HepG2 (cell line): ENCODE results near the gene ARHGAP22. TPM values are rescaled to one million over a fixed set of nuclear protein-coding genes. Genes with fewer than 3 reads are reported as not detected.
A peak's percentile ranks its signal among the peaks of the same experiment; 100 is the strongest.

Experiments
- ATF1 ChIP-seq: IDR thresholded peaks from 2 replicates; pipeline ENCODE4 v1.6.1; 2016; ENCODE audit warnings: mild to moderate bottlenecking, control low read depth
- CBX5 ChIP-seq: sonication (generic); formaldehyde crosslinking; IDR thresholded peaks from 2 replicates; pipeline ENCODE4 v1.4.0; 2020; ENCODE audit warnings: missing genetic modification reagents, borderline replicate concordance
- ESRRA ChIP-seq: sonication (generic); formaldehyde crosslinking; IDR thresholded peaks from 2 replicates; pipeline ENCODE4 v1.5.1; 2020; ENCODE audit warnings: mild to moderate bottlenecking, low read depth, missing genetic modification reagents
- ETV5 ChIP-seq: IDR thresholded peaks from 2 replicates; pipeline ENCODE4 v1.6.1; 2018; ENCODE audit warnings: missing biosample characterization, missing genetic modification reagents, inconsistent platforms, borderline replicate concordance
- FOXA3 ChIP-seq: IDR thresholded peaks from 2 replicates; pipeline ENCODE4 v1.6.1; 2016; ENCODE audit warnings: missing genetic modification reagents, missing compliant biosample characterization
- FOXO1 ChIP-seq: sonication (generic); formaldehyde crosslinking; IDR thresholded peaks from 2 replicates; pipeline ENCODE4 v1.4.0; 2020; ENCODE audit warnings: missing genetic modification reagents
- HDAC1 ChIP-seq: sonication (generic); formaldehyde crosslinking; IDR thresholded peaks from 2 replicates; pipeline ENCODE4 v1.5.1; 2020; ENCODE audit warnings: mild to moderate bottlenecking, missing genetic modification reagents
- HHEX ChIP-seq: IDR thresholded peaks from 2 replicates; pipeline ENCODE4 v1.6.1; 2016; ENCODE audit warnings: control low read depth
- HNF4A ChIP-seq: sonication (generic); formaldehyde crosslinking; IDR thresholded peaks from 2 replicates; pipeline ENCODE4 v1.4.0; 2020; ENCODE audit warnings: missing genetic modification reagents
- HNF4G ChIP-seq, 2 experiments: sonication (generic) in 1 of 2; formaldehyde crosslinking in 1 of 2; IDR thresholded peaks; 2 replicates each; pipeline versions ENCODE4 v1.4.0 to v1.6.1; 2011 to 2020; ENCODE audit warnings: borderline replicate concordance in 2 of 2, low read depth in 2 of 2, mild to moderate bottlenecking in 2 of 2, low read length in 1 of 2, missing genetic modification reagents in 1 of 2, moderate library complexity in 1 of 2
- HNRNPLL ChIP-seq: fragments of 200-400 bp; formaldehyde crosslinking; IDR thresholded peaks from 2 replicates; pipeline ENCODE4 v1.6.1; 2017; ENCODE audit warnings: mild to moderate bottlenecking, low read depth, low read length; ENCODE audit not compliant: poor library complexity, severe bottlenecking
- JUNB ChIP-seq: sonication (generic); formaldehyde crosslinking; IDR thresholded peaks from 2 replicates; pipeline ENCODE4 v1.8.0; 2022; ENCODE audit warnings: missing genetic modification reagents, mild to moderate bottlenecking, borderline replicate concordance
- KDM1A ChIP-seq: IDR thresholded peaks from 2 replicates; pipeline ENCODE4 v1.6.1; 2016; ENCODE audit warnings: missing compliant biosample characterization
- KDM4B ChIP-seq: sonication (generic); formaldehyde crosslinking; IDR thresholded peaks from 2 replicates; pipeline ENCODE4 v1.4.0; 2020; ENCODE audit warnings: missing genetic modification reagents
- KDM6A ChIP-seq: IDR thresholded peaks from 2 replicates; pipeline ENCODE4 v1.6.1; 2016; ENCODE audit warnings: low read depth
- MTA1 ChIP-seq: sonication (generic); formaldehyde crosslinking; IDR thresholded peaks from 2 replicates; pipeline ENCODE4 v1.4.0; 2020; ENCODE audit warnings: missing genetic modification reagents, mild to moderate bottlenecking, borderline replicate concordance
- NFE2L2 ChIP-seq: fragments of 150-350 bp; IDR thresholded peaks from 2 replicates; pipeline ENCODE4 v1.6.1; 2014; ENCODE audit warnings: low read length
- NR2F1 ChIP-seq, 2 experiments: fragments of 450-650 bp in 1 of 2; formaldehyde crosslinking in 1 of 2; IDR thresholded peaks; 2 replicates each; pipeline versions ENCODE4 v1.5.0 to v1.6.1; 2016 to 2020; ENCODE audit warnings: mild to moderate bottlenecking in 1 of 2, missing compliant biosample characterization in 1 of 2, missing genetic modification reagents in 1 of 2, moderate library complexity in 1 of 2
- NR2F6 ChIP-seq, 2 experiments: IDR thresholded peaks; 2 replicates each; pipeline ENCODE4 v1.6.1; 2016; ENCODE audit warnings: antibody characterized with exemption in 1 of 2, mild to moderate bottlenecking in 1 of 2
- PITX1 ChIP-seq: sonication (generic); formaldehyde crosslinking; IDR thresholded peaks from 2 replicates; pipeline ENCODE4 v1.5.1; 2020; ENCODE audit warnings: mild to moderate bottlenecking, missing genetic modification reagents
- SRY ChIP-seq: sonication (generic); formaldehyde crosslinking; IDR thresholded peaks from 2 replicates; pipeline ENCODE4 v1.8.0; 2022; ENCODE audit warnings: mild to moderate bottlenecking, missing genetic modification reagents
- ZNF17 ChIP-seq: sonication (generic); formaldehyde crosslinking; IDR thresholded peaks from 2 replicates; pipeline ENCODE4 v1.5.0; 2020; ENCODE audit warnings: mild to moderate bottlenecking, missing genetic modification reagents
- ZNF7 ChIP-seq: IDR thresholded peaks from 2 replicates; pipeline ENCODE4 v1.6.1; 2016; ENCODE audit warnings: missing biosample characterization, missing genetic modification reagents
- polyA plus RNA-seq, 8 experiments: library from polyadenylated mRNA; depleted of rRNA in 3 of 8; stranded (reverse) in 7 of 8; unstranded in 1 of 8; fragments of >200 nt; fragmentation: Illumina TruSeq in 4 of 8; extraction: Trizol in 4 of 8; gene quantifications; 2 replicates each; pipeline versions ENCODE4 v1.2.1 to v1.2.3, GENCODE V29; 2011 to 2016; ENCODE audit warnings: low read depth in 4 of 8, missing spikeins in 1 of 8, mixed read lengths in 1 of 8; ENCODE audit not compliant: insufficient read depth in 1 of 8
- total RNA-seq, 5 experiments: library from RNA; depleted of rRNA; stranded (reverse); fragments of >200 nt; fragmentation: Illumina TruSeq; extraction: Trizol; gene quantifications; 2 replicates each; pipeline ENCODE4 v1.2.3, GENCODE V29; 2016; ENCODE audit warnings: low read depth in 1 of 5
- TF ChIP-seq, protein P1 (sequence below): sonication (generic); formaldehyde crosslinking; IDR thresholded peaks from 2 replicates; pipeline ENCODE4 v1.4.0; 2020; ENCODE audit warnings: missing genetic modification reagents
- TF ChIP-seq, protein P2 (sequence below): sonication (generic); formaldehyde crosslinking; IDR thresholded peaks from 2 replicates; pipeline ENCODE4 v1.8.0; 2022; ENCODE audit warnings: missing genetic modification reagents, mild to moderate bottlenecking, moderate library complexity, borderline replicate concordance
- TF ChIP-seq, protein P3 (sequence below): sonication (generic); formaldehyde crosslinking; IDR thresholded peaks from 2 replicates; pipeline ENCODE4 v1.5.0; 2020; ENCODE audit warnings: mild to moderate bottlenecking, missing genetic modification reagents

ARHGAP22 gene
- total and polyA plus RNA-seq, 2 of the 13 experiments (the other 11 are each of a cell fraction or from before 2014, with no cell fraction given), result 0.08 to 0.38 TPM

DNA sequence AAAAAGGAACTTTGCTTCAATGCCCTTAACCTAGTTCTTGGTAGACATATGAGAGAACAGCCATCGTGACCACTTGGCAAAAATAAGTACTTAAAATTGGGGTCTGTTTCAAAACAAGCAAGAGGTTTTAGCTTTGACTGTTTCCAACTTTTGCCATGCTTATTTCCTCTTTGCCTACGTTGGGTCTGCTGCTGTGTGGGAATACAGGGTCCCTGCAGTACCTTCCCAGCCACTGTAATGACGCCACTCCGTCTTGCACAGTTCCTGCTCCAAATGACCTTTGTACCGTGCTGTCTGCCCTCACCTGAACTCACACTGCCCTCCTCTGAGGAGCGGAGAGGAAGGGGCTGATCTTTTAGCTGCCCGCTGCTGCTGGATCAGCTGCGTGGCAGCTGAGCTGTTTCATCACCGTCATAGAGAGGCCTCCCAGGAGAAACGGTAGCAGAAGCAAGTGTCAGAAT, 165.3 kb downstream of the ARHGAP22 start (continued):
- TF ChIP-seq, protein P1, sequence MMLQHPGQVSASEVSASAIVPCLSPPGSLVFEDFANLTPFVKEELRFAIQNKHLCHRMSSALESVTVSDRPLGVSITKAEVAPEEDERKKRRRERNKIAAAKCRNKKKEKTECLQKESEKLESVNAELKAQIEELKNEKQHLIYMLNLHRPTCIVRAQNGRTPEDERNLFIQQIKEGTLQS (CRISPR knock-in tag), result peak; percentile 73; the same call in 1 of the 2 replicates
- TF ChIP-seq KDM4B (no peak), PITX1 (CRISPR knock-in tag) (no peak), HNF4G (IDR thresholded peaks at IDR 0.05; ENCODE audit: borderline replicate concordance, low read depth, low read length) (peak; percentile 55; the same call in 1 of the 2 replicates), HNF4G (CRISPR knock-in tag; IDR thresholded peaks at IDR 0.05; ENCODE audit: borderline replicate concordance, low read depth) (peak; percentile 89; the same call in 1 of the 2 replicates), CBX5 (CRISPR knock-in tag) (peak; percentile 55; the same call in 1 of the 2 replicates), FOXA3 (peak; percentile 13; the same call in 1 of the 2 replicates), NR2F1 (CRISPR knock-in tag; IDR thresholded peaks at IDR 0.05) (peak; percentile 14 to 36; a peak in 1 of 4 replicates), NR2F6 (IDR thresholded peaks at IDR 0.05) (no peak), NR2F6 (CRISPR knock-in tag; IDR thresholded peaks at IDR 0.05) (peak; percentile 31; the same call in 1 of the 2 replicates), ZNF17 (no peak), NFE2L2 (no peak), ESRRA (CRISPR knock-in tag) (0 out of 2 replicates have a peak, but pooled peaks have one; percentile 49), ETV5 (CRISPR knock-in tag) (peak; percentile 51; the same call in 1 of the 2 replicates), HHEX (CRISPR knock-in tag) (no peak), KDM1A (CRISPR knock-in tag) (no peak), ZNF7 (CRISPR knock-in tag) (no peak), HNF4A (peak; percentile 94), ATF1 (CRISPR knock-in tag) (no peak), HDAC1 (CRISPR knock-in tag) (0 out of 2 replicates have a peak, but pooled peaks have one; percentile 40), FOXO1 (CRISPR knock-in tag) (peak; percentile 52; the same call in 1 of the 2 replicates), KDM6A (CRISPR knock-in tag) (peak; percentile 28; the same call in 1 of the 2 replicates), JUNB (CRISPR knock-in tag) (no peak), SRY (no peak), MTA1 (peak; percentile 62; the same call in 1 of the 2 replicates), HNRNPLL (no peak)
- TF ChIP-seq, protein P2, sequence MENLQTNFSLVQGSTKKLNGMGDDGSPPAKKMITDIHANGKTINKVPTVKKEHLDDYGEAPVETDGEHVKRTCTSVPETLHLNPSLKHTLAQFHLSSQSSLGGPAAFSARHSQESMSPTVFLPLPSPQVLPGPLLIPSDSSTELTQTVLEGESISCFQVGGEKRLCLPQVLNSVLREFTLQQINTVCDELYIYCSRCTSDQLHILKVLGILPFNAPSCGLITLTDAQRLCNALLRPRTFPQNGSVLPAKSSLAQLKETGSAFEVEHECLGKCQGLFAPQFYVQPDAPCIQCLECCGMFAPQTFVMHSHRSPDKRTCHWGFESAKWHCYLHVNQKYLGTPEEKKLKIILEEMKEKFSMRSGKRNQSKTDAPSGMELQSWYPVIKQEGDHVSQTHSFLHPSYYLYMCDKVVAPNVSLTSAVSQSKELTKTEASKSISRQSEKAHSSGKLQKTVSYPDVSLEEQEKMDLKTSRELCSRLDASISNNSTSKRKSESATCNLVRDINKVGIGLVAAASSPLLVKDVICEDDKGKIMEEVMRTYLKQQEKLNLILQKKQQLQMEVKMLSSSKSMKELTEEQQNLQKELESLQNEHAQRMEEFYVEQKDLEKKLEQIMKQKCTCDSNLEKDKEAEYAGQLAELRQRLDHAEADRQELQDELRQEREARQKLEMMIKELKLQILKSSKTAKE (CRISPR knock-in tag), result peak; percentile 58; the same call in 1 of the 2 replicates
- TF ChIP-seq, protein P3, sequence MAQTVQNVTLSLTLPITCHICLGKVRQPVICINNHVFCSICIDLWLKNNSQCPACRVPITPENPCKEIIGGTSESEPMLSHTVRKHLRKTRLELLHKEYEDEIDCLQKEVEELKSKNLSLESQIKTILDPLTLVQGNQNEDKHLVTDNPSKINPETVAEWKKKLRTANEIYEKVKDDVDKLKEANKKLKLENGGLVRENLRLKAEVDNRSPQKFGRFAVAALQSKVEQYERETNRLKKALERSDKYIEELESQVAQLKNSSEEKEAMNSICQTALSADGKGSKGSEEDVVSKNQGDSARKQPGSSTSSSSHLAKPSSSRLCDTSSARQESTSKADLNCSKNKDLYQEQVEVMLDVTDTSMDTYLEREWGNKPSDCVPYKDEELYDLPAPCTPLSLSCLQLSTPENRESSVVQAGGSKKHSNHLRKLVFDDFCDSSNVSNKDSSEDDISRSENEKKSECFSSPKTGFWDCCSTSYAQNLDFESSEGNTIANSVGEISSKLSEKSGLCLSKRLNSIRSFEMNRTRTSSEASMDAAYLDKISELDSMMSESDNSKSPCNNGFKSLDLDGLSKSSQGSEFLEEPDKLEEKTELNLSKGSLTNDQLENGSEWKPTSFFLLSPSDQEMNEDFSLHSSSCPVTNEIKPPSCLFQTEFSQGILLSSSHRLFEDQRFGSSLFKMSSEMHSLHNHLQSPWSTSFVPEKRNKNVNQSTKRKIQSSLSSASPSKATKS (CRISPR knock-in tag), result no peak
